NT2/D1 (cell line): Measurements from ENCODE around the gene LONP2.

Source experiments
- SUZ12 ChIP-seq: IDR thresholded peaks from 2 replicates; pipeline ENCODE4 v1.6.1; 2011; ENCODE audit not compliant: insufficient read length, insufficient read depth; ENCODE audit errors: extremely low read depth
- YY1 ChIP-seq: IDR thresholded peaks from 2 replicates; pipeline ENCODE4 v1.6.1; 2011; ENCODE audit not compliant: insufficient read length, insufficient read depth
- ZNF274 ChIP-seq: IDR thresholded peaks from 2 replicates; pipeline ENCODE4 v1.6.1; 2011; ENCODE audit warnings: mild to moderate bottlenecking, low read depth, low read length

DNA sequence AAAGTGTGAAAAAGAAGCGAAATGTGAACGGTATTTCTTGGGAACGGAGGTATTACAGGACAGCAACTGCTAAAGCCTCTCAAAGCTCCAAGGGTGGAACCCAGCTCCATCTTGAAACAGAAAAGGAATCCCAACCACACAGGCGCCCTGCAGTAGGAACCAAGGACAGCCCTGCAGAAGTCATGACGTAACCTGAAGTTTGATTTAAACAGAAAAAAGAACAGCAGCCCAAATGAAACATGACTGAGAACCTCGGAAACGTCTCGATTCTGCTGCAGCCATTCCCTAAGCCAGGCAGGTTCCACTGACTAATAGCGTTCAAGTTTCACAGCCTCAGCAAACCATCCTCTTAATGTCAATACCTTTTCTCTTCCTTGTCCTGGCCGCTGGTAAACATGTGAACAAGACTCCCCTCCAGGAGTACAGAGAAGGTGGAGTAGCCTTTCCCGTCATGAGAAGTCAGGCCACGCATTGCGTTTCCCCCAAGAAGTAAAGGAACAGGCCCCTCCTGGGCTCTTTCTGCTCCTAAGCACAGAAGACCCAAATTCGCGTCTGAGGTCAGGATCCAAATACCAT lies 121.0 kb downstream of the LONP2 start:
- no peak for TF ChIP-seq SUZ12
- TF ChIP-seq YY1: no peak
- TF ChIP-seq ZNF274: no peak
